Endothelial cell of umbilical vein (primary cell): ENCODE measurements around the gene CD47. TPM values are rescaled to one million over a fixed set of nuclear protein-coding genes. Genes with fewer than 3 reads are reported as not detected.

ENCODE experiments used
- BruUV-seq: library from RNA; stranded (reverse); fragments of 400-500 nt; replicated peaks from 2 replicates; lab custom pipeline; 2021; lab: Mats Ljungman, UMichigan
- CTCF ChIA-PET: fragments of 300-600, 350-600 bp; sonication (Branson Sonifier 250); formaldehyde crosslinking; loops from one replicate; lab custom pipeline; 2021; ENCODE audit warnings: antibody characterized with exemption, inconsistent platforms; lab: Charles Lee
- POLR2A ChIA-PET: fragments of 300-600, 350-600 bp; sonication (Branson Sonifier 250); formaldehyde crosslinking; loops from one replicate; lab custom pipeline; 2021; ENCODE audit warnings: antibody characterized with exemption, inconsistent platforms; lab: Charles Lee
- DNase-seq: peaks from one replicate; pipeline ENCODE4 v3.0.0-alpha.2; 2011; ENCODE audit warnings: low read depth, low spot score
- FAIRE-seq: peaks from 2 replicates; lab custom pipeline; 2011; peaks lifted over from hg19 to GRCh38; lab: Jason Lieb, UNC
- H2AFZ ChIP-seq: 2 replicates; pipeline ENCODE4 v1.6.0; 2012; ENCODE audit warnings: low read depth, low read length, control low read depth, inconsistent platforms
- H3K27ac ChIP-seq: 2 replicates; pipeline ENCODE4 v1.5.1; 2011; ENCODE audit warnings: low read depth, mild to moderate bottlenecking, control low read depth, low read length, moderate library complexity; ENCODE audit not compliant: insufficient read depth
- H3K27me3 ChIP-seq, 2 experiments: 2 replicates each; pipeline versions ENCODE4 v1.6.0 to v1.6.1; 2011; ENCODE audit warnings: low read length in 2 of 2, mixed read lengths in 1 of 2; ENCODE audit not compliant: control insufficient read depth in 2 of 2, insufficient read depth in 2 of 2
- H3K36me3 ChIP-seq, 2 experiments: 2 replicates in 1 of 2; 3 replicates in 1 of 2; pipeline ENCODE4 v1.5.1; 2011; ENCODE audit warnings: low read length in 2 of 2, mild to moderate bottlenecking in 1 of 2, moderate library complexity in 1 of 2; ENCODE audit not compliant: control insufficient read depth in 2 of 2, insufficient read depth in 2 of 2; ENCODE audit errors: extremely low read depth in 1 of 2
- H3K4me1 ChIP-seq: 3 replicates; pipeline ENCODE4 v1.5.1; 2011; ENCODE audit warnings: mild to moderate bottlenecking, low read length; ENCODE audit not compliant: control insufficient read depth, insufficient read depth; ENCODE audit errors: extremely low read depth
- H3K4me2 ChIP-seq: 2 replicates; pipeline ENCODE4 v1.6.1; 2011; ENCODE audit warnings: low read length, control low read depth, mixed read lengths; ENCODE audit not compliant: insufficient read depth
- H3K4me3 ChIP-seq, 3 experiments: fragments of 200-600 bp in 1 of 3; sonication (generic), shearing (Covaris generic) in 1 of 3; replicated peaks in 1 of 3; 2 replicates each; pipeline ENCODE4 v1.5.1; 2011 to 2016; ENCODE audit warnings: control low read depth in 3 of 3, low read length in 3 of 3, mild to moderate bottlenecking in 2 of 3, inconsistent platforms in 1 of 3, low read depth in 1 of 3, moderate library complexity in 1 of 3; ENCODE audit not compliant: insufficient read depth in 1 of 3
- H3K79me2 ChIP-seq: 2 replicates; pipeline ENCODE4 v1.6.0; 2012; ENCODE audit warnings: low read length, inconsistent platforms; ENCODE audit not compliant: control insufficient read depth, insufficient read depth
- H3K9ac ChIP-seq: replicated peaks from 2 replicates; pipeline ENCODE3; 2011; ENCODE audit warnings: low read length, control low read depth; ENCODE audit not compliant: insufficient read depth; ENCODE audit errors: extremely low read depth
- H3K9me1 ChIP-seq: replicated peaks from 3 replicates; pipeline ENCODE4 v1.6.0; 2011; ENCODE audit warnings: mild to moderate bottlenecking, low read length; ENCODE audit not compliant: control insufficient read depth, insufficient read depth; ENCODE audit errors: extremely low read depth
- H3K9me3 ChIP-seq: replicated peaks from 2 replicates; pipeline ENCODE4 v1.5.1; 2012; ENCODE audit warnings: low read length, inconsistent platforms; ENCODE audit not compliant: control insufficient read depth, insufficient read depth
- H4K20me1 ChIP-seq: replicated peaks from 2 replicates; pipeline ENCODE3; 2011; ENCODE audit warnings: mild to moderate bottlenecking, low read length; ENCODE audit not compliant: control insufficient read depth, insufficient read depth; ENCODE audit errors: extremely low read depth
- CTCF ChIP-seq, 2 donors: IDR thresholded peaks; 1 replicate in 1 of 2; 2 replicates in 1 of 2; pipeline ENCODE4 v1.5.1; 2011; ENCODE audit warnings: low read length in 2 of 2, mild to moderate bottlenecking in 2 of 2, moderate library complexity in 2 of 2, control low read depth in 1 of 2, inconsistent platforms in 1 of 2, low read depth in 1 of 2; ENCODE audit not compliant: insufficient read depth in 1 of 2; ENCODE audit errors: extremely low read depth in 1 of 2
- EZH2 ChIP-seq: IDR thresholded peaks from 2 replicates; pipeline ENCODE4 v1.6.1; 2012; ENCODE audit warnings: borderline replicate concordance, low read depth, mild to moderate bottlenecking, moderate library complexity, low read length, inconsistent platforms; ENCODE audit not compliant: severe bottlenecking
- FOS ChIP-seq: IDR thresholded peaks from 2 replicates; pipeline ENCODE4 v1.6.1; 2011; ENCODE audit warnings: mild to moderate bottlenecking, low read length, moderate library complexity, borderline replicate concordance; ENCODE audit not compliant: insufficient read depth
- GATA2 ChIP-seq: IDR thresholded peaks from 2 replicates; pipeline ENCODE4 v1.7.0; 2011; ENCODE audit warnings: low read depth, mild to moderate bottlenecking, moderate library complexity, mixed read lengths, low read length; ENCODE audit not compliant: insufficient read length, insufficient read depth
- MYC ChIP-seq: IDR thresholded peaks from one replicate; pipeline ENCODE4 v1.6.1; 2011; ENCODE audit warnings: mild to moderate bottlenecking, low read depth, low read length
- POLR2A ChIP-seq: IDR thresholded peaks from 2 replicates; pipeline ENCODE4 v1.6.1; 2012; ENCODE audit warnings: low read depth, mild to moderate bottlenecking, control low read depth, low read length
- POLR2AphosphoS5 ChIP-seq: IDR thresholded peaks from 2 replicates; pipeline ENCODE4 v1.6.1; 2012; ENCODE audit warnings: low read depth, mild to moderate bottlenecking, control low read depth, low read length, moderate library complexity; ENCODE audit not compliant: insufficient read depth
- dilution Hi-C: fragments of 300-500 bp; cut with MboI; formaldehyde crosslinking; loops from one replicate; pipeline ENCODE4 v1.15.0; 2019; ENCODE audit warnings: low sequenced_read_pairs; ENCODE audit not compliant: extremely low pct_ligation_motif_present
- intact Hi-C: fragments of 100-400 bp; cut with micrococcal nuclease; formaldehyde crosslinking; loops from one replicate; pipeline ENCODE4 v1.10.0; 2022
- polyA plus RNA-seq, 4 experiments: library from polyadenylated mRNA; depleted of rRNA in 3 of 4; stranded (reverse) in 3 of 4; unstranded in 1 of 4; fragments of >200 nt; gene quantifications; 2 replicates each; pipeline versions ENCODE4 v1.2.1 to v1.2.3, GENCODE V29; 2011 to 2012; ENCODE audit warnings: missing spikeins in 1 of 4
- total RNA-seq: library from RNA; stranded (reverse); gene quantifications from 2 replicates; pipeline ENCODE4 v1.2.3, GENCODE V29; 2021

Gene CD47
- total and polyA plus RNA-seq, 2 donors (not counting 3 experiments of a cell fraction or from before 2014, with no cell fraction given), result 29.3 to 32.2 TPM

GRCh38 chr3:108133858-108134554 is 43.2 kb upstream of the CD47 start:
- Histone ChIP-seq H4K20me1 (no peaks in the 10 kb centered on the region), H3K27me3 (no peaks in the 10 kb centered on the region), H3K4me1 (peaks cover 26% of the 10 kb centered on the region), H3K79me2 (no peaks in the 10 kb centered on the region), H3K27ac (no peak overlapping the region), H3K4me2 (no peak overlapping the region), H3K4me3 (no peak overlapping the region), H3K9me3 (no peaks in the 10 kb centered on the region), H2AFZ (no peak overlapping the region), H3K9me1 (no peaks in the 10 kb centered on the region), H3K36me3 (no peaks in the 10 kb centered on the region), H3K9ac (no peak overlapping the region)
- intact Hi-C loops, result no loop called here
- no TSS peak for BruUV-seq
- FAIRE-seq (no peak), DNase-seq (no peak)
- no peak for TF ChIP-seq POLR2AphosphoS5
- no peak for TF ChIP-seq FOS
- TF ChIP-seq EZH2, result no peak
- no peak for TF ChIP-seq GATA2
- no peak for TF ChIP-seq CTCF (IDR thresholded peaks at IDR 0.05; ENCODE audit: extremely low read depth in 1 of 2, insufficient read depth in 1 of 2, low read depth in 1 of 2, low read length in 2 of 2)
- no peak for TF ChIP-seq POLR2A
- no peak for TF ChIP-seq MYC
- POLR2A ChIA-PET, result no interaction called here
- CTCF ChIA-PET, result interaction anchor here (1.2 to 1.5 kb wide), 2 partner anchors 19 to 272 kb away, joined by 3 to 5 read pairs; no protein-coding TSS in a partner anchor
- dilution Hi-C loops, result no loop called here
